Stimulated activated CD8-positive, alpha-beta memory T cell treated with anti-CD3 and anti-CD28 coated beads, Interleukin-15, amount 100 ng/mL, for 48 hours (primary cell): ENCODE results near the gene NPLOC4.

Experiments
- DNase-seq, 2 donors: peaks; one replicate each; pipeline ENCODE4 v3.0.0-alpha.2; 2020; ENCODE audit warnings: low read depth in 2 of 2

Gene NPLOC4

GRCh38 chr17:81636505-81637288 lies at the start of gene NPLOC4, which contains the start of gene TSPAN10:
Gene NPLOC4 (minus strand): TSS chr17:81637112. CDS start chr17:81636930, 182 bp downstream.
Gene TSPAN10 (plus strand): TSS chr17:81637196. CDS start chr17:81642413, 5,217 bp downstream.
- peak; percentile 74 to 77 for DNase-seq

DNA sequence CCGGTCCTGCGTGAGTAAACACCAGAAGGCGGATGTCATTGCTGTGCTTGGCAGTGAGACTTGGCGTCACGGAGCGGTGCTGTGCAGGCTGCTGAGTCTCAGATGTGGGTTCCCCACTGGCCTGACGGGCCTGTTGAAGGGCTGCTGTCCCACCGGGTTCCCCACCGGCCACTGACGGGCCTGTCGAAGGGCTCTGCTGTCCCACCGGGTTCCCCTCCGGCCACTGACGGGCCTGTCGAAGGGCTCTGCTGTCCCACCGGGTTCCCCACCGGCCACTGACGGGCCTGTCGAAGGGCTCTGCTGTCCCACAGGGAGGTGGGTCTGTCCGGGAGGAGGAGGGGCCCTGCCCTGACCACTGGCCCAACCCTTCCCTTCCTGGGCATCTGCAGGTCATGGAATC lies 49.7 kb upstream of the NPLOC4 start:
- DNase-seq: no peak

DNA sequence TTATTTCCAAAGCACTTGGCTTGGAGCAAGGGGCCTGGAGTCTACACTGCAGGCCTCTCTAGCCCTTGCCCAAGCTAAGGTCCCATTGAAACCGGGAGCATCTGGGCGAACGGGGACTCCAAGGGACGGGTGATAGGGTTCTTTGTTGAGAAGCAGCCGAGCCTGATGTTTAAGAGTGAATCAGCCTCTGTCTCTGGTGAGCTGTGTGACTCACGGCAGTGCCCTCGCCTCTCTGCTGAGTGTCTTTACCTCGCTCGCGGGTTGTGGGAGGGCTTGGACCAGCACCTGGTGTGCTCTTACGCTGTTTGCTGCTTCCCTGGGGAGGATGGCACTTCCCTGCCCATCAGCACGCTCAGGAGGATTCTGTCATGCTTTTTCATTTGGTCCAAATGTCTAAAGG lies 48.2 kb upstream of the NPLOC4 start:
- peak in 1 of 2 donors; percentile 55 for DNase-seq

- no peak for DNase-seq
These were observed 47.6 kb upstream of the NPLOC4 start for GRCh38 chr17:81684442-81684911.

DNA sequence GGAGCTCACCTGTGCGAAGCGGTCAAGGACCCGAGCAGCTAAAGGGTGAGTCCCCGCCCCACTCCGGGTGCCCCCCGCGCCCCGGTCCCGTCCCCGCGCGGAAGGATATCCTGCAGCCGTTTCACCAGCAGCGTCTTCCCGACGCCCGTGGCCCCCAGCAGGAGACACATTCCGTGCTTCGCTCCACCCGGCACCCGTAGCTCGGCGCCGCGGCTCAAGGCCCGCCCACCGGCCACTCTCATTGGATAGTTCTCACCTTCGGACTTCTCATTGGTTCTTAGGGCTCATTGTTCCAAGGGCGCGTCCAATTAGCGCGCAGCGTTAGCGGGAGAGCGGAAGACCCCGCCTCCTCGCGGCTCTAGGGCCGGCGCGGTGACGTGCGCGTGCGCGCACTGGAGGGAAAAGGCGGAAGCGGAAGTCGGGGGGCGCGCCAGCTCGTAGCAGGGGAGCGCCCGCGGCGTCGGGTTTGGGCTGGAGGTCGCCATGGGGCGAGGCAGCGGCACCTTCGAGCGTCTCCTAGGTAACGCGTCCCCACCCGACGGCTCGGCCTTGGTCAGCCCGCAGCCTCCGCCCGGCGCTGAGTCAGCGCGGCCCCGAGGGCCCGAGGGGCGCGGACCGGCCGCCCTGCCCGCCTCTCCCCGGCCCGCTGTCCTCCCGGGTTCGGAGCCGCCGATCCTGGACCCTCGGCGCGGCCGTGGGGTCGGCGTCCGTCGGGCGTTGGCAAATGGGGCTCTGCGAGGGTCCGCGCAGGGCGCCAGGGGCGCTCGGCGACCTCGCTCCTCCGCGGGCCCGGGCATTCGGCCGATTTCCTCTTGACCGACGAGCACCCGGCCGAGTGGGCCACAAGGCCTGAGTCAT lies 46.9 kb upstream of the NPLOC4 start, which contains the start of the genes ARL16 and HGS:
TSS of gene ARL16 (minus strand) at position 214 of the 858 bp plus-strand sequence. CDS start at position 170, 44 bp downstream.
TSS of gene HGS (plus strand) at position 428 of the 858 bp plus-strand sequence. CDS start at position 484, 56 bp downstream.
- peak; percentile 96 to 97 for DNase-seq

- DNase-seq: no peak
These were observed 46.3 kb upstream of the NPLOC4 start for GRCh38 chr17:81683208-81683583.

- no peak for DNase-seq
These were observed 45.8 kb upstream of the NPLOC4 start for GRCh38 chr17:81682565-81683207.

DNA sequence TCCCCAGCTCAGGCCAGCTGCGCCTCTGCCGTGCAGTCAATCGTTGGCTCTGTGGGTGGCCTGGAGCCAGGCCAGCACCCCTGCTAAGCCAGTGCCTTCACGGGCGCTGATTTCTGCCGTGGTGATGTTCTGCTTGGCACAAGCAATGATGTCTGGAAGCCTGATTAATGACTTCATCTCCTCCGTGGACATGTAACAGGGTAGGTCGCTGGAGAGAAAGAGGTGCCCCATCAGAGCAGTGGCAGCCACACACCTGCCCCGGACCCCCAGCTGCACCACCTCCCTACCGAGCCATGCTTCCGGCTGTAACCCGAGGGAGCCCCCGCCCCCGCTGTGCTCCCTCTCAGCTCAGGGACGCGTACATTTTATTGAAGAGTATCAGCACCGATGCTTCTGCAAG lies 44.8 kb upstream of the NPLOC4 start:
- no peak for DNase-seq

DNA sequence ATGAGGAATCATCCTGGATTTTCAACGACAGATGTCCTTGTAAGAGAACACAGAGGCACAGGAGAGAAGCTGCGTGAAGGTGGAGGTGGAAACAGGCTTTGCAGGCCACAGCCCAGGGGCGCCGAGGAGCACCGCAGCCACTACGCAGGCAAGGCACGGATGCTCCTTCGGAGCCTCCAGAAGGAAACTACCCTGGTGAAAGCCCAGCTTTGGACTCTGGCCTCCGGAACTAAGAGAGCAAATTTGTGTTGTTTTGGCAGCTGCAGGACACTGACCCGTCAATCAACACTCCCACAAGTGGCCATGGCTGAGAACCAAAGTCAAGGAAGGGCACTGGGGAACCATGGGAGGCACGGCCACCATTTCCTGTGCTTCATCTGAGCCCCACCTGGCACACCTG lies 43.2 kb upstream of the NPLOC4 start:
- no peak for DNase-seq

DNA sequence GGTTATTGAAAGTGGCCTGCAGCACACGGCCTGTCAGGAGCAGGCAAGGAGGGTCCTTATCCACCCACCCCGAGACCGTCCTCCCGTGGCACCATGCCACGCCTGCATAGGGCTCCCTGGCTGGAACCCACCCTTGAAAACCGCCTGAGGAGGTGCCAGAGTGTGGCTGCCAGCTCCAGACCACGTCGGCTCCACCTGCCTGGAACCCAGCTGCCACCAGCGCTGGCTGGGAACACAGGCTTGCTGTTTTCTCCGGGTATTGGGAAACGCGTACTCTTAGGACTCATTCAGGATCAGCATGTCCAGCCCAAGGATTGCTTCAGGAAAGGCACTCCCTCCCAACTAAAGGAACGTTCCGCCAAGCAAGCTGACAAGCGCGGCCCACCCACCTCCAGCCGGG lies 40.0 kb upstream of the NPLOC4 start:
- DNase-seq: no peak

- DNase-seq: peak in 1 of 2 donors; percentile 15
These were observed 38.8 kb upstream of the NPLOC4 start for GRCh38 chr17:81675515-81676221.

- no peak for DNase-seq
These were observed 36.8 kb upstream of the NPLOC4 start for GRCh38 chr17:81673561-81674258.

GRCh38 chr17:81672954-81673353 lies 36.0 kb upstream of the NPLOC4 start:
- DNase-seq: no peak

DNA sequence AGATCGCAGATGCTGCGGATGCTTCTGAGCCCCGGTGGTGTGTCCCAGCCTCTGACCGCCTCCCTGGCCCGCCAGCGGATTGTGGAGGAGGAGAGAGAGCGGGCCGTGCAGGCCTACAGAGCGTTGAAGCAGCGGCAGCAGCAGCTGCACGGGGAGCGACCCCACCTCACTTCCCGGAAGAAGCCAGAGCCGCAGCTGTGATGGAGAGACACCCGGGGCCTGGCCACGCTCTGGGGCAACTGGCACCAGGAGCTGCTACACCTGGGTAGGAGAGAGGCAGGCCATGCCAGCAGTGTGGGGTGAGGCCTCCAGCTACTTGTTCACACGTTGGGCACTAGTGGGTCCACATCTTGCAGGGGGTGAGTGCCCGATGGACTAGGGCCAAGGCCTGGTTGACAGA lies 35.6 kb upstream of the NPLOC4 start:
- no peak for DNase-seq

GRCh38 chr17:81667754-81668153 lies 30.8 kb upstream of the NPLOC4 start:
- DNase-seq: no peak

GRCh38 chr17:81666342-81667191 lies 29.7 kb upstream of the NPLOC4 start, which contains the start of the genes CCDC137 and OXLD1:
Gene CCDC137 (plus strand): TSS chr17:81666737. CDS start chr17:81666767, 30 bp downstream.
Gene OXLD1 (minus strand): TSS chr17:81666605. CDS start chr17:81666577, 28 bp downstream.
- DNase-seq: peak; percentile 92 to 94

DNA sequence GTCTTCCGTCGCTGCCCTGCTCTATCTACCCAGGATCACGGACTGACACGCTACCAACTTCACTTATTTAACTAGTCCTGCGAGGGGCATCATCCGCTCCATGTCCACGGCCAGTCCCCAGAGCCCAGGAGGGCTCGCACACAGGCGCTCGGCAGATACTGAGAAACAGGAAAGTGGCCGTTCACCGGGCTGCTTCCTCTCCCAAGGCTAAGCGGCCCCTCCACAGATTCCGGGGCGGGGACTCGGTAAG lies 29.1 kb upstream of the NPLOC4 start:
- DNase-seq: no peak

- peak; percentile 36 to 51 for DNase-seq
These were observed 28.5 kb upstream of the NPLOC4 start for GRCh38 chr17:81665205-81666091.

- DNase-seq: no peak
These were observed 27.1 kb upstream of the NPLOC4 start for GRCh38 chr17:81664051-81664470.
